H9 (cell line): ENCODE measurements around the gene CASK. TPM values are rescaled to one million over a fixed set of nuclear protein-coding genes. Genes with fewer than 3 reads are reported as not detected.

ENCODE experiments used
- DNase-seq: peaks from one replicate; pipeline ENCODE4 v3.0.0-alpha.2; 2017
- H2AFZ ChIP-seq: one replicate; pipeline ENCODE4 v1.6.1; 2013; ENCODE audit warnings: mild to moderate bottlenecking, low read length, control low read depth, moderate library complexity
- H2AK5ac ChIP-seq: 2 replicates; pipeline ENCODE4 v1.6.1; 2013; ENCODE audit warnings: low read length, control low read depth, mixed read lengths; ENCODE audit not compliant: insufficient read length
- H2BK120ac ChIP-seq: one replicate; pipeline ENCODE4 v1.6.1; 2013; ENCODE audit warnings: low read depth, mild to moderate bottlenecking, low read length, control low read depth, inconsistent platforms; ENCODE audit not compliant: poor library complexity, severe bottlenecking
- H2BK12ac ChIP-seq: 2 replicates; pipeline ENCODE4 v1.6.1; 2013; ENCODE audit warnings: low read length, control low read depth, mixed read lengths, low read depth; ENCODE audit not compliant: insufficient read length
- H2BK15ac ChIP-seq: 2 replicates; pipeline ENCODE4 v1.6.1; 2013; ENCODE audit warnings: low read depth, low read length, control low read depth
- H2BK20ac ChIP-seq: one replicate; pipeline ENCODE4 v1.6.1; 2013; ENCODE audit warnings: low read depth, mild to moderate bottlenecking, low read length, control low read depth, inconsistent platforms; ENCODE audit not compliant: poor library complexity, severe bottlenecking
- H2BK5ac ChIP-seq: 2 replicates; pipeline ENCODE4 v1.6.1; 2013; ENCODE audit warnings: low read length, control low read depth, mixed read lengths; ENCODE audit not compliant: insufficient read length
- H3K14ac ChIP-seq: 2 replicates; pipeline ENCODE4 v1.6.1; 2013; ENCODE audit warnings: low read length, control low read depth; ENCODE audit not compliant: insufficient read depth
- H3K18ac ChIP-seq: 2 replicates; pipeline ENCODE4 v1.6.1; 2013; ENCODE audit warnings: low read depth, mild to moderate bottlenecking, mixed read lengths, low read length, control low read depth; ENCODE audit not compliant: insufficient read length
- H3K23ac ChIP-seq: 2 replicates; pipeline ENCODE4 v1.6.1; 2013; ENCODE audit warnings: low read length, control low read depth, mixed read lengths, low read depth; ENCODE audit not compliant: insufficient read length
- H3K23me2 ChIP-seq: 2 replicates; pipeline ENCODE4 v1.6.1; 2013; ENCODE audit warnings: low read depth, mild to moderate bottlenecking, mixed read lengths, low read length, control low read depth; ENCODE audit not compliant: insufficient read length, poor library complexity, severe bottlenecking
- H3K27ac ChIP-seq: 2 replicates; pipeline ENCODE4 v1.5.1; 2013; ENCODE audit warnings: low read length, control low read depth, mixed read lengths, low read depth; ENCODE audit not compliant: insufficient read length
- H3K27me3 ChIP-seq: 2 replicates; pipeline ENCODE4 v1.6.1; 2013; ENCODE audit warnings: low read length, control low read depth, inconsistent platforms; ENCODE audit not compliant: insufficient read depth
- H3K4ac ChIP-seq: 2 replicates; pipeline ENCODE4 v1.6.1; 2013; ENCODE audit warnings: low read depth, mild to moderate bottlenecking, control low read depth, inconsistent platforms, low read length, moderate library complexity
- H3K4me1 ChIP-seq: 2 replicates; pipeline ENCODE4 v1.6.1; 2013; ENCODE audit warnings: low read length, control low read depth, inconsistent platforms; ENCODE audit not compliant: insufficient read depth
- H3K4me2 ChIP-seq: 2 replicates; pipeline ENCODE4 v1.6.1; 2013; ENCODE audit warnings: low read length, control low read depth, mixed read lengths; ENCODE audit not compliant: insufficient read length, insufficient read depth
- H3K56ac ChIP-seq: 2 replicates; pipeline ENCODE4 v1.6.1; 2013; ENCODE audit warnings: low read depth, mild to moderate bottlenecking, mixed read lengths, low read length, control low read depth; ENCODE audit not compliant: insufficient read length
- H3K79me1 ChIP-seq: 2 replicates; pipeline ENCODE4 v1.6.1; 2013; ENCODE audit warnings: low read depth, mild to moderate bottlenecking, moderate library complexity, low read length, control low read depth, inconsistent platforms; ENCODE audit not compliant: insufficient read depth, poor library complexity, severe bottlenecking
- H3K79me2 ChIP-seq: 2 replicates; pipeline ENCODE4 v1.6.1; 2013; ENCODE audit warnings: low read length, control low read depth, inconsistent platforms; ENCODE audit not compliant: insufficient read depth
- H3K9ac ChIP-seq: 2 replicates; pipeline ENCODE4 v1.6.1; 2013; ENCODE audit warnings: low read length, control low read depth, mixed read lengths; ENCODE audit not compliant: insufficient read length; ENCODE audit errors: extremely low read depth
- H3K9me3 ChIP-seq: one replicate; pipeline ENCODE4 v1.6.1; 2013; ENCODE audit warnings: low read depth, low read length, inconsistent platforms; ENCODE audit not compliant: control insufficient read depth
- H3T11ph ChIP-seq: one replicate; pipeline ENCODE4 v1.6.1; 2013; ENCODE audit warnings: mild to moderate bottlenecking, low read length, control low read depth, inconsistent platforms
- H4K20me1 ChIP-seq: one replicate; pipeline ENCODE4 v1.6.1; 2013; ENCODE audit not compliant: control insufficient read depth, insufficient read length, insufficient read depth
- H4K5ac ChIP-seq: 2 replicates; pipeline ENCODE4 v1.6.1; 2013; ENCODE audit warnings: low read depth, mild to moderate bottlenecking, mixed read lengths, low read length, control low read depth; ENCODE audit not compliant: insufficient read length
- H4K8ac ChIP-seq: replicated peaks from 2 replicates; pipeline ENCODE4 v1.6.1; 2013; ENCODE audit warnings: low read length, control low read depth, mixed read lengths, low read depth; ENCODE audit not compliant: insufficient read length
- H4K91ac ChIP-seq: 2 replicates; pipeline ENCODE4 v1.6.1; 2013; ENCODE audit warnings: low read depth, mild to moderate bottlenecking, moderate library complexity, mixed read lengths, low read length, control low read depth; ENCODE audit not compliant: insufficient read length
- H3K27ac Mint-ChIP-seq, 3 experiments: 2 replicates in 2 of 3; 3 replicates in 1 of 3; pipeline ENCODE4 v1.8.0; 2020 to 2021; ENCODE audit warnings: mixed read lengths in 3 of 3, mild to moderate bottlenecking in 1 of 3, moderate library complexity in 1 of 3
- H3K27me3 Mint-ChIP-seq: 2 replicates; pipeline ENCODE4 v1.8.0; 2021; ENCODE audit warnings: low read depth, mild to moderate bottlenecking, moderate library complexity, mixed read lengths
- H3K36me3 Mint-ChIP-seq, 3 experiments: 2 replicates in 2 of 3; 3 replicates in 1 of 3; pipeline ENCODE4 v1.8.0; 2020 to 2021; ENCODE audit warnings: low read depth in 3 of 3, mixed read lengths in 3 of 3; ENCODE audit not compliant: insufficient read depth in 1 of 3
- H3K4me1 Mint-ChIP-seq, 2 experiments: 2 replicates each; pipeline ENCODE4 v1.8.0; 2020; ENCODE audit warnings: mixed read lengths in 2 of 2
- H3K4me3 Mint-ChIP-seq, 2 experiments: 2 replicates in 1 of 2; 3 replicates in 1 of 2; pipeline ENCODE4 v1.8.0; 2020 to 2021; ENCODE audit warnings: mild to moderate bottlenecking in 2 of 2, mixed read lengths in 2 of 2, moderate library complexity in 1 of 2
- H3K9me3 Mint-ChIP-seq, 2 experiments: 2 replicates in 1 of 2; 3 replicates in 1 of 2; pipeline ENCODE4 v1.8.0; 2020; ENCODE audit warnings: mild to moderate bottlenecking in 2 of 2, mixed read lengths in 2 of 2, moderate library complexity in 1 of 2
- CTCF ChIP-seq: fragments of 200-600 bp; sonication (generic); conservative IDR thresholded peaks from 3 replicates; pipeline ENCODE4 v1.8.0; 2021; ENCODE audit warnings: antibody characterized with exemption, mild to moderate bottlenecking
- WGBS: extraction: QIAGEN DNeasy Blood & Tissue Kit; methylation state at CpG from one replicate; pipeline ENCODE4 v1.1.7; 2013; ENCODE audit warnings: missing lambda C conversion rate, low lambda C conversion rate, mixed read lengths; ENCODE audit not compliant: insufficient read length; ENCODE audit errors: extremely low coverage; 5-methylcytosine and 5-hydroxymethylcytosine counted together
- total RNA-seq: library from RNA; stranded (reverse); gene quantifications from 2 replicates; pipeline ENCODE4 v1.2.1, GENCODE V29; 2021

The CASK gene
- total RNA-seq, 1 experiment from 2014 or later, result 44.1 TPM

GRCh38 chrX:41689711-41690110, 233.6 kb downstream of the CASK start:
- no peaks in the 10 kb centered on the region for H4K20me1 ChIP-seq
- Mint-ChIP-seq H3K4me1 (no peaks in the 10 kb centered on the region), H3K4me3 (no peak overlapping the region), H3K9me3 (peaks cover 48 to 51% of the 10 kb centered on the region in 2 experiments), H3K27me3 (no peaks in the 10 kb centered on the region), H3K27ac (no peak overlapping the region), H3K36me3 (peaks cover 0 to 12% (median 0%) of the 10 kb centered on the region in 3 experiments; a peak in 2 of 7 replicates)
- H3K27me3 ChIP-seq, result no peaks in the 10 kb centered on the region
- H3K9ac ChIP-seq, result no peak overlapping the region
- no peak overlapping the region for H4K8ac ChIP-seq
- H3K4me2 ChIP-seq, result no peak overlapping the region
- no peak overlapping the region for H2AFZ ChIP-seq
- H3T11ph ChIP-seq, result no peak overlapping the region
- WGBS, result no CpG with 5 or more reads among the region's 3 CpGs
- H2BK15ac ChIP-seq, result no peak overlapping the region
- H4K5ac ChIP-seq, result no peak overlapping the region
- no peak overlapping the region for H3K27ac ChIP-seq
- no peak overlapping the region for H2BK5ac ChIP-seq
- H3K79me1 ChIP-seq, result no peaks in the 10 kb centered on the region
- no peak overlapping the region for H3K56ac ChIP-seq
- no peaks in the 10 kb centered on the region for H3K23me2 ChIP-seq
- TF ChIP-seq CTCF, result no peak
- no peak overlapping the region for H2BK12ac ChIP-seq
- H3K14ac ChIP-seq, result no peak overlapping the region
- H3K23ac ChIP-seq, result no peak overlapping the region
- no peak for DNase-seq
- H3K9me3 ChIP-seq, result no peaks in the 10 kb centered on the region
- no peak overlapping the region for H2AK5ac ChIP-seq
- no peaks in the 10 kb centered on the region for H3K79me2 ChIP-seq
- H3K4ac ChIP-seq, result no peak overlapping the region
- H3K18ac ChIP-seq, result no peak overlapping the region
- no peaks in the 10 kb centered on the region for H3K4me1 ChIP-seq
- H2BK20ac ChIP-seq, result no peak overlapping the region
- H4K91ac ChIP-seq, result no peak overlapping the region
- H2BK120ac ChIP-seq, result no peak overlapping the region
